ENCODE measurements around the gene SMYD3.

SMYD3 gene

GRCh38 chr1:246002725-246003441 lies 504.2 kb downstream of the SMYD3 start:
- Histone ChIP-seq H3F3A (ENCODE audit: insufficient read depth) (no peaks in the 10 kb centered on the region), H3K9me2 (replicated peaks; ENCODE audit: insufficient read depth, low read length) (no peaks in the 10 kb centered on the region), H4K20me1 (ENCODE audit: low read depth, low read length) (no peaks in the 10 kb centered on the region), H3K79me2 (ENCODE audit: insufficient read depth, low read length) (no peaks in the 10 kb centered on the region), H3K27me3 (ENCODE audit: low read length) (no peaks in the 10 kb centered on the region), H3K27ac (ENCODE audit: low read depth, low read length) (no peak overlapping the region), H3K9ac (ENCODE audit: low read length) (no peak overlapping the region), H3K36me3 (ENCODE audit: low read length) (no peaks in the 10 kb centered on the region), H3K9me3 (ENCODE audit: insufficient read depth, low read length) (no peaks in the 10 kb centered on the region), H2AFZ (ENCODE audit: low read depth, low read length, severe bottlenecking) (no peak overlapping the region), H3K4me3 (ENCODE audit: insufficient read depth, low read length, poor library complexity, severe bottlenecking) (no peak overlapping the region), H3K4me2 (ENCODE audit: low read depth, low read length, poor library complexity, severe bottlenecking) (no peak overlapping the region)
- no peak for TF ChIP-seq EZH2phosphoT487 (conservative IDR thresholded peaks at IDR 0.05; ENCODE audit: low read length)
- TF ChIP-seq CTCF (IDR thresholded peaks at IDR 0.05; ENCODE audit: insufficient read depth, low read length, poor library complexity, severe bottlenecking): peak; percentile 88

GRCh38 chr1:246001837-246002230 lies 505.2 kb downstream of the SMYD3 start:
- no peaks in the 10 kb centered on the region for H3K9me2 ChIP-seq (replicated peaks; ENCODE audit: insufficient read depth, low read length)
- H3K79me2 ChIP-seq (ENCODE audit: insufficient read depth, low read length): no peaks in the 10 kb centered on the region
- TF ChIP-seq CTCF (IDR thresholded peaks at IDR 0.05; ENCODE audit: insufficient read depth, low read length, poor library complexity, severe bottlenecking) (no peak), EZH2phosphoT487 (conservative IDR thresholded peaks at IDR 0.05; ENCODE audit: low read length) (no peak)
- H3K9ac ChIP-seq (ENCODE audit: low read length): no peak overlapping the region
- no peak overlapping the region for H2AFZ ChIP-seq (ENCODE audit: low read depth, low read length, severe bottlenecking)
- no peaks in the 10 kb centered on the region for H3K27me3 ChIP-seq (ENCODE audit: low read length)
- no peak overlapping the region for H3K4me2 ChIP-seq (ENCODE audit: low read depth, low read length, poor library complexity, severe bottlenecking)
- no peaks in the 10 kb centered on the region for H4K20me1 ChIP-seq (ENCODE audit: low read depth, low read length)
- H3K27ac ChIP-seq (ENCODE audit: low read depth, low read length): no peak overlapping the region
- no peaks in the 10 kb centered on the region for H3F3A ChIP-seq (ENCODE audit: insufficient read depth)
- no peak overlapping the region for H3K4me3 ChIP-seq (ENCODE audit: insufficient read depth, low read length, poor library complexity, severe bottlenecking)
- no peaks in the 10 kb centered on the region for H3K36me3 ChIP-seq (ENCODE audit: low read length)
- no peaks in the 10 kb centered on the region for H3K9me3 ChIP-seq (ENCODE audit: insufficient read depth, low read length)

- no peaks in the 10 kb centered on the region for H3K9me3 ChIP-seq (ENCODE audit: insufficient read depth, low read length)
- TF ChIP-seq EZH2phosphoT487 (conservative IDR thresholded peaks at IDR 0.05; ENCODE audit: low read length): no peak
- no peak for TF ChIP-seq CTCF (IDR thresholded peaks at IDR 0.05; ENCODE audit: insufficient read depth, low read length, poor library complexity, severe bottlenecking)
- no peaks in the 10 kb centered on the region for H3K79me2 ChIP-seq (ENCODE audit: insufficient read depth, low read length)
- no peaks in the 10 kb centered on the region for H3K36me3 ChIP-seq (ENCODE audit: low read length)
- no peak overlapping the region for H3K27ac ChIP-seq (ENCODE audit: low read depth, low read length)
- H3F3A ChIP-seq (ENCODE audit: insufficient read depth): no peaks in the 10 kb centered on the region
- H3K4me2 ChIP-seq (ENCODE audit: low read depth, low read length, poor library complexity, severe bottlenecking): no peak overlapping the region
- H2AFZ ChIP-seq (ENCODE audit: low read depth, low read length, severe bottlenecking): no peak overlapping the region
- H4K20me1 ChIP-seq (ENCODE audit: low read depth, low read length): no peaks in the 10 kb centered on the region
- H3K27me3 ChIP-seq (ENCODE audit: low read length): no peaks in the 10 kb centered on the region
- no peak overlapping the region for H3K4me3 ChIP-seq (ENCODE audit: insufficient read depth, low read length, poor library complexity, severe bottlenecking)
- H3K9me2 ChIP-seq (replicated peaks; ENCODE audit: insufficient read depth, low read length): no peaks in the 10 kb centered on the region
- H3K9ac ChIP-seq (ENCODE audit: low read length): no peak overlapping the region
These were observed 505.8 kb downstream of the SMYD3 start for GRCh38 chr1:246001142-246001836.
